NCI-H1092 treated with DMSO at 0.1 percent for 48 hours (cell line): ENCODE measurements around the gene ITGA4.

ENCODE experiments used
- DNase-seq: peaks from one replicate; lab custom pipeline; 2025; lab: John Stamatoyannopoulos, UW

ITGA4 gene

DNA sequence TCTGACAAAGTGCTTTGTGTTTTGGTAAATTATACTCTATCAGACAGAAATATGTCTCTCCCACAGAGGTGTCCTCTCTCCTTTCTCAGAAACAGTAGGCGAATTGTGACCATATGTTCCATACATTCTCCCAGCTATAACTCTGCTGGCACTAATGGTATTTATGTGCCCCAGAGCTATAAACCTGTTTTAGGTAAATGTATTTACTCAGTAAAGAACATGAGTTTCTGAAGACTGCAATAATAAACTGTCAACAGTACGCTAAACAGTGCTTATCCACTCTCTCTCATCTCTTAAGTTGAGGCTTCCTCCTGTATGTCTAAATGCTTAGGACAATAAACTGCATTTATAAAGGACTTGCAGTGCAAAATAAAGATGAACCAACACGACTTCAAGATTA lies 58.5 kb downstream of the ITGA4 start:
- no peak for DNase-seq

DNA sequence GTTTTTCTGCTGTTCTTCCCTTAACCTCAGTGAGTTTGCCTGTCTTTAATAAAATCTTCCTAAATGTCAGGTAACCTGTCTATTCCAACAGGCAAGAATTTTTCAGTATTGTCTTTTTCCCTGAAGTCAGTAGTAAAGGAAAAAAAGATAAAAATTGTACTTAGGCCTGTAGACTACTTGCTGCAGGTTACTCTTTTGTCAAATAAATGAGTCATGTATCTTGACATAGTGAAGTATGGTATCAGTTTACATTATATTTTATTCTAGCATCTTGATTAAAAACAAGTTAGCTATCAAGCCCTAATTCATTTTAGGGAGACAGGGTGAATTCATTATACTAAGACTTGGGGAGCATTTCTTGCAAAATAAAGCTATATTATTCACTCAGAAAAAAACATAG lies 59.8 kb downstream of the ITGA4 start:
- DNase-seq: no peak

DNA sequence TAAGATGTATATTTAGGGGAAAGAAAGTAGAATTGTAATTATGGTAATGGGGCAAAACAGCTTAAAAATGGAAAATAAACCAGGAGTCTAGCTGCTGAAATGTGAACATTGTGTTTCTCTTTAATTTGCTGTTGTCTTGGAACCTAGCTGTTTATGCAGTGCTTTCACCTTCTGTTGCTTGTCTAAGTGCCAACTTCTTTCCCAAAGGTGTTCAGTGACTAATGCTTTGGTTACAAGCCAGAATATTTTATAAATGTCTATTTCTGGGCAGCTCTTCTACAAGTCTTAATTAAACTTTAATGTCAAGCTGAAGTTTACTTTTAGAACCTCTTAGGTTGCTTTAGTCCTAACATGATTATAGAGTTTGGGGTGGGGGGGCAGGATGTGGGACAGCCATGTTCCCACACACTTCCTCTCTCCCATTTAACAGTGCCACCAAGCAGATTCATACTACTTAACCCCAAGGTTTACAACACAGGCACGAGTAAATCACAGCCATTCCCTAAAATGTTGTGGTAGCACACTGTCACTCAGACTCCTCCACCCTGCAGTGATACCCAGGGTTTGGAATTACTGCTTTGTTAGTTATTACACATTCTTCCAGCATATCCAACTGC lies 60.6 kb downstream of the ITGA4 start:
- peak; percentile 10 for DNase-seq

DNA sequence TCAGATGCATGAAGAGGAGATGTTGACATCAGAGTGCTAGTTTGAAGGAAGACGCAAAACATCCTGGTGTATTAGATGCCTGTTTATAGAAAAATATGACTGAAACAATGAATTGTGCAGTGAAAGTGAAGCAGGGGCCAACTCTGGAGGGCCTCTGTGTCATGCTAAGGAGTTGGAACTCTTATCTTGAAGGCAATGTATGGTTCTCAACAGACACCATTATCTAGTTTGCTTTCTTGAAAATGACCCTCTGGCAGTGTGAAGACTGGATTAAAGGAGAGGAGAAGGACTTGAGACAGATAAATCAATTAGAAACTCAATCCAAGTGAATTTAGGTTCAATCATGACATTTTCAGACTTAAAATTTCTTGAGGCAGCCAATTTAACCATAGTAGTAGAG lies 63.1 kb downstream of the ITGA4 start:
- DNase-seq: no peak

DNA sequence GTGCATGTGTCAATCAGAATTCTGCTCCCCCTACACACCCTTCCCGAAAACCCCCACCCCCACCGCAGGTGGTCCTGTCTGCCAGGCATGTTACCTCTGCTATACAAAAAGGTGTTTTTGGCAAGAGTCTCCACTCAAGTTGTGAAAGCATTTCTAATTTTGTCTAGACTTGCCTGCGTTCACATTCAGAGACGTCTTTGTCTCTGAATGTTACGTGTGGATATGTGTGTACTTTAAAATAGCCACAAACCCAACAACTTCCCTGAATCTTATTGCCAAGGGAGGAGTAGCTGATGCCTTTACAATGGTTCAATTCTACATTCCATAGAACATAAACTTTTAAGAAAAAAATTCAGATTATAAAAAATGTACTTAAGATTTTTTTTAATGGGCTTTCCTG lies 66.6 kb downstream of the ITGA4 start:
- no peak for DNase-seq

DNA sequence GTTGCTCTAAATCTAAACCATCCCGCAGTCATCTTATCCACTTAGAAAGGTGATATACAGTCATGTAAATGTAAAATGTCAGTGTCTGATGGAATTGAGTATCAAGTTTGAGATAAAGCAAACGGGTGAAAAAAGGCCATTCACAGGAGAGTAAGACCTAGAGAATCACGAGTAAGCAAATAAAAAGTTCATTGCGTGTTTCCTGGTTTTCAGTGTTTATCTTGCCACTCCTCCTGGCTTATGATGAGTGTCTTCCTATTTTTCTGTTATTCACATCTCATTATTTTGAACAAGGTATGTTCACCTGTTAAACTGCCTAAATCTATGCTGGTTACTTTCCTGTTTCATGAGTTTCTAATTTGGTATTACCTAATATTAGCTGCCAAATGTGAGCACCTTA lies 68.8 kb downstream of the ITGA4 start:
- no peak for DNase-seq

DNA sequence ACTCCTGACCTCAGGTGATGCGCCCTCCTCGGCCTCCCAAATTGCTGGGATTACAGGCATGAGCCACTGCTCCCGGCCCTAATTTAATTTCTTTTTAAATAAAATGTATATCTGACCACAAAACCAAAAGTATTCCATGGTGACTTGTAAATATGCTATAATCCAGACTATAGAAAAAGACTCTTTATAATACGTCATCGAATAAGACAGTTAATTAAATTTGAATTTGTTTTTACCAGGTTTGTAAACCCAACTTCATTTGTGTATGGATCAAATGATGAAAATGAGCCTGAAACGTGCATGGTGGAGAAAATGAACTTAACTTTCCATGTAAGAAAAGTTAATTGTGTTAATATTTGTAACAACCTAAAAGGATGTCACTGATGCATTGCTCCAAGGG lies 69.9 kb downstream of the ITGA4 start:
- no peak for DNase-seq

DNA sequence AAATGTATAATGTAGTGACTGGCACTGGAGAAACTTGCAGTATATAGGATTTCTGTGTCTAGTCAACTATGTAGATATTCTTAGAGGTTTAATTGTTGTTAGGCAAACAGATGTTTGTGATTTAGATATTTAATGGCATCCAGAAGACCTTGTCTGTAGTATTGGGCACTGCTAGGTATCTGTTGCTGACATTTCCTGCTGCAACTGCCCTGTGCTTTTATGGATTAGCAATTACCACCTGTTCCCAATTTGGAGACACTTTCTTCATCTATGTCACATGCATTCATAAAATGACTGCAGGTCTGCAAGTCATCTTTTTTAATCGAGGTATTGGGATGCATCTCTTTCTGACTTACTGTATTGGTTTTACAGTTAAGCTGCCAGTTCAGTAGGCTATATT lies 71.3 kb downstream of the ITGA4 start:
- DNase-seq: no peak

DNA sequence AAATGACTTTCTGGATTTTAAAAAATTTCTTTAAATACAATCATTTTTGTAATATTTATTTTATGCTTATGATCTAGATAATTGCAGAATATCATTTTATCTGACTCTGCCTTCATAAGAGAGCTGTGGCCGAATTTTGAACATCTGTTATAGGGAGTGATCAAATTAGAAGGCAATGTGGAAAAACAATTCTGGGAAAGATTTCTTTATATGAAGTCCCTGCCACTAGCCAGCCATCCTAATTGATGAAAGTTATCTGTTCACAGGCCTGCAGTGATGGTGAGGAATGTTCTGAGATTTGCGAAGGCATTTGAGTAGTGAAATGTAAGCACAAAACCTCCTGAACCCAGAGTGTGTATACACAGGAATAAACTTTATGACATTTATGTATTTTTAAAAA lies 79.5 kb downstream of the ITGA4 start:
- DNase-seq: no peak

DNA sequence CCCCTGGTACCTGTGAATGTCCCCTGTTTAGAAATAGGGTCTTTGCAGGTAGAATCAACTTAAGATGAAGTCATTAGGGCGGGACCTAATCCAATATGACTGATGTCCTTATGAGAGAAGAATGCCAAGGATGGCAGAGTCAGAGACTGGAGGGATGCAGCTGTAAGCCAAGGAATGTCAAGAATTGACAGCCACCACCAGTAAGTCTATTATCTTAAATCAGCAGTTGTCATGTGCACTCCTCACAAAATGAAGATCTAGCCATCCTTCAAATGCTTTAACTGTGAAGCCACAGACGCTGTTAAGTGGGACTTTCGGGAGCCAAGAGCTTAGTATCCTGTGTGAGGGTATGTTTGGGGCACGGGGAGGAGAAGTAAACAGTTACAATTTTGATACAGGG lies 83.2 kb downstream of the ITGA4 start:
- no peak for DNase-seq

DNA sequence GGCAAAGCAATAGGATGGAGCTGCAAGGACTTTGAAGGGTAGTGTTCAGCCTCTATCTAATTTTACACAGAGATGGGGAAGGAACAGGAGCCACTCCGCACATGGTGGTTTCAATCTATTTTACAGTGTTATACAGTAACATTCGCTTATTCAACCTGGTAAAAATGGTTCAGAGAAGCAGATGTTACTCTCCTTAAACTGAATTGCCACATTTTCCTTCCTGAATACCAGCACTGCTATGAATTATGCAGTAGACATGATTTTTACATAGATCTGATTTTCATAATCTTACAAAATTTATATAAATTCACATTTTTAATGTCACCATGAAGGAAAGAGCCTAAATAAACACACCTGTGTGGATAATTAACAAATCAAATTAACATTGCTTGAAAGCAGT lies 85.0 kb downstream of the ITGA4 start:
- DNase-seq: no peak

DNA sequence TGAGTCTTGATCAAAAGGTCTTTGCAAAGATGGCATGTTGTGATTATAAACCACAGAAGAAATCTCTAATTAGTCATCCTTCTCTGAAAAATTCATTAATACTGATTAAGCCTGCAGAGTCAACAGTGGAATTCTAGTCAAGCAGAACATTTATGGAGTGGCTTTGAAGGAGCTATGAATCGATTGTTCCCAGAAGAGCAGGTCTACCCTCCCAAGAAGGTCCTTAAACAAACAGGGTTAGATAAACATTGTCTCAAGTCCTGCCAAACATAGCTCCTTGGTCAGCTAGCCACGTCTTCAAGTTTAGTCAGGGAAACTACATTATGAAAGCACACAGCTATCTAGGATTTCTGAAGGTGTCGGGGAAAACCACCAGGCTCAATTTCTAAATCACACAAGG lies 88.9 kb downstream of the ITGA4 start:
- no peak for DNase-seq

DNA sequence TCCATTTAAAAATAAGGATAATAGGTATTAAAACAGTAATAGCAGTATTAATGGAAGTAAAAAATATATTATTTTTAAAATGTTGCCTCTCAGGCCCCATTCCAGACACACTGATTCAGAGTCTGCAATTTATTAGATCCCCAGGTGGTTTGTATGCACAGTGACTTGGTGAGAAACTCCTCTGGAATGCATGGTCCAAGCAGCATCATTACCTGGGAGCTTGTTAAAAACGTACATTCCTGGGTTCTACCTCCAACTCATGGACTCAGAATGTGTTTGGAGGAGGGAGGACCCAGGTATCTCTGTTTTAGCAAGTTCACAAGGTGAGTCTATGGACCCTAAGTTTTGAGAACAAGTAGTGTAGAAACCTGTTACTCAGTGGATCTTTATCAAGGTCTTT lies 95.6 kb downstream of the ITGA4 start:
- DNase-seq: no peak

DNA sequence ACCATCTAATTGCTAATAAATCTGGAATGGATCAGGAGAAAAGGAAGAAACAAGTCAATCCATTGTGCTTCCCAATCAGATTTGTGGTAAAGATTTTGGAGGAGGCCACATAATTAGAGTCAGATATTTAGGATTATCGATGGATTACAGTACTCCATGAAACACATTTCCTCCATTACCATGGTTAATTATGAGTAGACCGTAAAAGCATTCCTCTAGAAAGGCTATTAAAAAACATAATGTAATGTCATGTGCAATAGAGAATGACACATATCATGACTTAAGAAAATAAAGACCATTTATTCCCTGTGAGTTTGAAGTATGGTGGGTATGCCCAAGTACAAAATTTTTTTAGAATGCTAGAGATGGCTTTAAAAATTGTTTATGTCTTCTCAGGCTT lies 96.1 kb downstream of the ITGA4 start:
- no peak for DNase-seq

DNA sequence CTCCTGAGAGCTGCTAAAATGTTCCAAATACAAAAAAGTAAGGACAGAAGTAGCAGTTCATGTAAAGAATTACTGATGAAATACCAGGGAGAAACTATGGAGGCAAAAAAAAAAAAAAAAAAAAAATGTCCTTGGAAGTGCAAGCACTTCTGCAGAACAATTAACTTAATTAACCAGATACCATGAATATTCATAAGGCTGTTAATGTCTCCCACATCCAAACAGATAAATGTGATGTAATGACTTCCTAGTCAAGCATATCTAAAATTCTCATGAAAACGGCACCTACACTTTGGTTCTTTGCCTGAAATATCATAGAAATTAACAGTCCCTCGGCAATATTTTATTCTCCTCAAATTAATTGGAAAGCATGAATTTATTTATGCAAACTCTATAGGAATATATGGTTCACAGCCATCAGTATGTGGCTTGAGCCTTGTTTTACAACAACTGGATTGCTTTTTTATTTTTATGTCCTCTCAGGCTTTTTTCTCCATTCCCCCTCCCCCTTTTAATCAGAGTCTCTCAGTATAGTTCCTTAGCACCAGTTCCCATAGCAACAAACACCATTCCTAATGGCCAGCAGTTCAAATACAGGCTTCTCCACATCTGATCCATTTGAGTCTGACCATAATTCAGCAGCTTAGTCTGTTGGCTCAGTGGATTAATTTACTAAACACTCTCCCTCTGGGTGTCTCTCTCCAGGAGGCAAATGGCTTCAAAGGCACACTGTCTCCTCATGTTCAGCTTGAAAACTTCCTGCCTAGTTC lies 97.1 kb downstream of the ITGA4 start:
- peak; percentile 28 for DNase-seq

DNA sequence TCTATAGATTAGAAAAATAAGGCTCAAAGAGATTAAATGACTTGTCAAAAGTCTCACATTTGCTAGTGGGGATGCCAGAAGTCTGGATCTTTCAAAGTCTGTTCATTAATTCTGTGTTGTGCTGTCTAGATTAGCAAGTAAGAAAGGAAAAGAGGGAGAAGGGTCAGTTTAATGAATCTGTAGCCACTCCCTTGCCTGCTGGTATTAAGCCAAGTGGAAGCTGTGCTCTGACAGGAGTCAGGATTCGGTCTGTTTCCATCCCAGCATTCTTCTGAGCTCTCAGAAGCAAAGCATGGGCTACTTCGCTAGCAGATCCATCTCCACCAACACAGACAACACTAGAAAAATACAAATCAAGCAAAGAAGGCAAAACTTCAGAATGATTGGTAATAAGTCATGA lies 101.2 kb downstream of the ITGA4 start:
- DNase-seq: no peak

DNA sequence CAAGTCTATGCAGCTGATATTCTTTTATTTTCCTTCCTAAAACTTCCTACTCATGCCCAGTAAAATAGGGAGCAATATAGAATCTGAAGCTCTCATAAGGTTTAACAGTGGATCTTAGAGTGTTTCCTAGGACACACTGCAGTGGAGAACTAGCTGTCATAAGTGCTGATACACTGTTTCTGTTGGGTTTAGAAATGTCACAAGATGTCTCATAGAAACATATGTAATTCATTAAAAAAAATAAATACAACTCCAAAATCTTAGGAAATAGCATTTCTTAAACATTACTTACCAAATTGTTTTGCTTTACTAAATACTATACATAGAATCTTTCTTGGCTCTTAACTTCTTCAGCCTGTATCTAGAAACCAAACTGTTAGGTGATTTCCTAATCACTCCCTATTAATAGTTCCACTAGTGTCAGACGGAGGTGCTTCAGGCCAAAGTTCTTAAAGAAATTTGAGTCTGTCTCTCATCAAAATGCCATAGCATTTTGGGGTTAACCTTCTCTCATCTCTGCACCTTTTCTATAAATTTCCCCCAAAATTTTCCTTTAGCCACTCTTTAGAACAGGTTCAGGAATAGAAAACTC lies 106.0 kb downstream of the ITGA4 start:
- no peak for DNase-seq

DNA sequence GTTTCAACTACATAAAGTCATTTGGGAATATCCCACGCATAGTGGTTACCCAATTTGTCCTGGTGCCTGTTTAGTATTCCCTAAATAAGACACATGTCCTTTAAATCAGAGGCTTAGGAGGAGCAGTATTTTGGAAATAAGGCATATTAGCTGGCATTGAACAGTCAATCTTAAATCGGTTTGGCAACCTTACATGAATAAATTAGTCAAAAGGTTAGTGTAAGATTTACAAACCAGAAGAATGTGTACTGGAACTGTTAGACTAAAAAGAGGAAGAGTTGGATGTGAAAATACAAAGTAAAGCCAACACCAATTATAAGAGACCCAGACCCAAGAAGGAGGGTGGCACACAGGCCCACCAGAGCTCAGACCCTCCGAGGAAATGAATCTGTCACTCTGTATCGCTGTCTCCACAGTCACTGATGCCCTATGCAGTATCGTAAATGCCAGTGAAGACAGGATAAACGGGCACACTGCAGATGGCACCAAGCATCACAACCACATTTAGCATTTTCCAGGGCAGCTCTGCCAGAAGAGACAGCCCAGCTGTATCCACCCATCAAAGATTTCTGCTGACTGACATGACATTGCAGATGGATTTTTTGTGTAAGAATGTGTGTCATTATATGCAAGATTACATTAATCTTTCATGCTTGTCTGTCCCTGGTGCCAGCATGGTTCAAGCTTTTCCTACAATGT lies 109.3 kb downstream of the ITGA4 start:
- DNase-seq: no peak

DNA sequence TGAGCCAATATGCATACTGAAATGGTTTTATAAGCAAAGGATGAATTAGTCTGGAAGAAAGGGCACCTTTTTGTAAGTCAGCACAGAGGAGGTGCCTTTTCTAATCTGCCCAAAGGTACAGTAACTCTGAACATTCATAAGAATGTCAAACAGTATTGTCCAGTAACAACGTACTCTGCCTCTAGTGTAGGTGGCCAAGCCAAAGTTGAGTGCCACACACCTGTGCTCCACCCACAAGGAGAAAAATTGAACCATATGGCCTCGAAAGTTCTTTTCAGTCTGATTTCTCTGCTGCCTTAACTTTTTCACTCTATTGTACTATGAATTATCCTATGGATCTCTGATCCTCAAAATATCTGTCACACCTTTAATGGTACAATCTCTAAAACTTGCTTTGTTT lies 112.9 kb downstream of the ITGA4 start:
- no peak for DNase-seq

DNA sequence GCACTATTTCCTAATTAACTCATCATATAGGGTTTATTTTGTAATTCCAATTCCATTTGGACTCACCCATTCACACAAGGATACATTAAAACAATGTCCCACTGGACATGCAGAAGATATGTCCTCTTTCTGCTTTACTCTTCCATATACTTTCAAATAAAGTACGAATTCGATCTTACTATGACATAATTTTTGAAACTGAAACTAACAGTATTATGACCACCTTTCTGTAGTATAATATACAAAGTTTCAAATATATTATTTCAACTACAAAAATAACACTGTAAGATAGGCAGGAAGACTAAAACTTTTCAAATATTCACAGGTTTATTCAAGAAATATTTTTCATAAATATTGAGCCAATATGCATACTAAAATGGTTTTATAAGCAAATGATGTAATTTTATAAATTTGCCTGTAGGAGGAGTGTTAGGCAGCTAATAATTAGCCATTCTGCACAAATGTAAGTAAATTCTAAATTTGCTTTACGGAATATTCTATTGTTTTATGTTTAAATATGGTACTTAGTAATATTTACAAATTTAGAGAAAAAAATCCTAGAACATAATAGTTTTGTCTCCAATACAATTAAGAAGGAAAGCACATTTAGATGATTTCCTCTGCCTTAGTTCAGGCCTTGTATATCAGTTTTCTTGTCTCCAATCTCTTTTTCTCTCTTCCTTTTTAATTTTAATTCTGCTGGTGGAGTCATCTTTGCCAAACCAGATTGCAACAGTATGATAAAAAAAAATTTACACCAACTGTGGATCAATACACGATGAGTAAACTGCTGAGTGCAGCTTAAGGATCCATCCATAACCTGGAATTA lies 113.9 kb downstream of the ITGA4 start:
- DNase-seq: no peak

DNA sequence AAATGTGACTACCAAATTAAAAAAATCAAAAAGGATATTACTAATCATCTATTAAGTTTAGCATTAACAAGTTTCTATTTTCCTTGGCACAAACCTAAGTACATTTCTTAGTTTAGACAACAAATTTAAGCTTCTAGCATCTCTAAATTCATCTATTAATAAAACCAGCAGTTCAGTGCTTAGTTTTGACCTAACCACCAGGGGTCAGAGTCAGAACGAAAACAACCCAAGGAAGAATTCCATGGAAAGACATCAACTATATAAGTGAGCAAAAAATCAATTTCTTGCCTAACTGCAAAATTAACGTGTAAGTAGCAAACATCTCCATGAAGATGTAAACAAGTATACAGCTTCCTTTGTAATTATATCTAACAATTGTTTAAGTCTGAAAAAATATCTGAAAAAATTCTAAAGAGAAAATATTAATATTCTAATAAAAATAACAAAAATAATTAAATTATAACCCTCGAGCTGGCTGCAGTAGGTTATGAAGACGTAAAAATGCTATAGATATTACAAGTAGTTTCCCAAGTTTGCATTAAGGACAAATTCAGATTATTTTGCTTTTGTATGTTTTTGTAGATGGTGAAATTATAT lies 116.1 kb downstream of the ITGA4 start:
- DNase-seq: peak; percentile 46

DNA sequence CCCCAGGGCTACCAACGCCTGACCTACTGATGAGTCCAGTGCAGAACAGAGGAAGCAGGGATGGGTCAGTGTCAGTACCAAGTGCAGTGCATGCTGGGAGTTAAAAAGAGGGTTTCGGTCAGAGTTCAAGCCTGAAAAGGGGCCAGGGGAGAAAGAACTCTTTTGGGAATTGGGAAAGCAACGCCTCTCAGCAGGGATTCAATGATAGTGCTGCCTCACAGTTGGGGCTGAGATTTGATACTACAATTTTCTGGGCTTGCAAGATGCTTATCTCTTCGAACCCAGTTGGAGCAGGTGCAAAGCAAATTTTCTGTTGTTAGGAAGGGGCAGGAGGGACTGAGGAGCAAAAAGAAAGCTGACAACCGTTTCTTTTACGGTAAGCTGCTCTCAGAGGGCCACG lies 117.1 kb downstream of the ITGA4 start:
- peak; percentile 82 for DNase-seq
